RWPE1 (cell line): Measurements from ENCODE around the gene TTI1.

Experiments
- CTCF ChIA-PET: fragments of 350-600 bp; sonication (Branson Sonifier 250); formaldehyde crosslinking; extraction: SDS; loops from one replicate; lab custom pipeline; 2021; lab: Yijun Ruan, JAX
- POLR2A ChIA-PET: fragments of 400-600 bp; formaldehyde crosslinking; extraction: SDS; loops from one replicate; lab custom pipeline; 2020; ENCODE audit warnings: antibody characterized with exemption; ENCODE audit not compliant: low non-redundant PET; lab: Yijun Ruan, JAX
- DNase-seq: peaks from one replicate; pipeline ENCODE4 v3.0.0; 2012; ENCODE audit warnings: low spot score
- H3K27ac ChIP-seq: fragments of 450-650 bp; 2 replicates; pipeline ENCODE4 v1.5.1; 2017
- TF ChIP-seq, protein P1 (sequence below): fragments of 450-650 bp; conservative IDR thresholded peaks from 2 replicates; pipeline ENCODE4 v1.5.1; 2017; ENCODE audit warnings: low read depth, mild to moderate bottlenecking

Gene TTI1

DNA sequence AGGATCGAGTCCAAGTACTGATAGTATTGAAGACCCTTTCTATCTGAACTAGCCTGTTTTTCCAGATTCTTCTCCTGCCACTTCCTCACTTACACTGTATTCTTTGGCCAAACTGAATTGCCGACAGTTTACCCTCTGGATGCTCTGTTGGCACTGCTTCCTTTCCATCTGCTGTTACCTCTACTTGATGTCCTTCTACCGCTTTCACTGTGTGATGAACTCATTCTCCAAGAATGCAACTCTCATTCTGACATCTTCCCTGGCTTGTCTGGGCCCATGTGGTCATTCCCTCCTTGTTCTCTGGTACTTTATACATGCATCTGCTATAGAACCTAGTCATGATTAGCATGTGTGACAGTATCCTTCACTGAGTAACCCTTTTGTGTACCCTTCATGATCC, 16.5 kb upstream of the TTI1 start:
- ChIA-PET POLR2A (interaction anchor here (0.9 kb wide), 1 partner anchor 17 kb away, joined by 3 read pairs; the partner anchor contains the start of gene TTI1), CTCF (interaction anchor here (0.6 to 1.8 kb wide), 6 partner anchors 8 to 193 kb away, joined by 3 to 8 read pairs (median 4); no protein-coding TSS in a partner anchor)
- TF ChIP-seq, protein P1, sequence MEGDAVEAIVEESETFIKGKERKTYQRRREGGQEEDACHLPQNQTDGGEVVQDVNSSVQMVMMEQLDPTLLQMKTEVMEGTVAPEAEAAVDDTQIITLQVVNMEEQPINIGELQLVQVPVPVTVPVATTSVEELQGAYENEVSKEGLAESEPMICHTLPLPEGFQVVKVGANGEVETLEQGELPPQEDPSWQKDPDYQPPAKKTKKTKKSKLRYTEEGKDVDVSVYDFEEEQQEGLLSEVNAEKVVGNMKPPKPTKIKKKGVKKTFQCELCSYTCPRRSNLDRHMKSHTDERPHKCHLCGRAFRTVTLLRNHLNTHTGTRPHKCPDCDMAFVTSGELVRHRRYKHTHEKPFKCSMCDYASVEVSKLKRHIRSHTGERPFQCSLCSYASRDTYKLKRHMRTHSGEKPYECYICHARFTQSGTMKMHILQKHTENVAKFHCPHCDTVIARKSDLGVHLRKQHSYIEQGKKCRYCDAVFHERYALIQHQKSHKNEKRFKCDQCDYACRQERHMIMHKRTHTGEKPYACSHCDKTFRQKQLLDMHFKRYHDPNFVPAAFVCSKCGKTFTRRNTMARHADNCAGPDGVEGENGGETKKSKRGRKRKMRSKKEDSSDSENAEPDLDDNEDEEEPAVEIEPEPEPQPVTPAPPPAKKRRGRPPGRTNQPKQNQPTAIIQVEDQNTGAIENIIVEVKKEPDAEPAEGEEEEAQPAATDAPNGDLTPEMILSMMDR = no peak
- H3K27ac ChIP-seq = peak overlapping the region; percentile 62; the same call in 1 of the 2 replicates
- peak; percentile 89 for DNase-seq

DNA sequence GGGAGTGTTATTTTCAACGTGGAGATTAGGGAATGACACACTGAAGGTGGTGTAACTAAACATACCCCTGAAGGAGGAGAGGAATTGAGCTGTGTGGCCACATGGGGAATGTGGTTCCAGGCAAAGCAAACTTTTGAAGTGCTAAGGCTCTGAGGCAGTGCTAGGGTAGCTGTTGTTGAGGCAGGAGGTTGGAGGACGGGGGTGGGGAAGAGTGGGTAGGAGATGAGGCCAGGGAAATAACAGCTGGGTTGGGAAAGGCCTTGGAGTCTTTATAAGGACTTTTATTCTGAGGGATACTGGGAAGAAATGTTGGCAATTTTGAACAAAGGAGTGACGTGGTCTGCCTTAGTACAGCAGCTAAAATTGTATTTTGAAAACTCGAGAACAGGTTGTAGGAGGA, 13.3 kb upstream of the TTI1 start:
- ChIA-PET POLR2A (no interaction called here), CTCF (interaction anchor here (0.8 kb wide), 1 partner anchor 175 kb away, joined by 3 read pairs; no protein-coding TSS in a partner anchor)
- H3K27ac ChIP-seq = no peak overlapping the region
- DNase-seq = no peak
- TF ChIP-seq, protein P1 = no peak

DNA sequence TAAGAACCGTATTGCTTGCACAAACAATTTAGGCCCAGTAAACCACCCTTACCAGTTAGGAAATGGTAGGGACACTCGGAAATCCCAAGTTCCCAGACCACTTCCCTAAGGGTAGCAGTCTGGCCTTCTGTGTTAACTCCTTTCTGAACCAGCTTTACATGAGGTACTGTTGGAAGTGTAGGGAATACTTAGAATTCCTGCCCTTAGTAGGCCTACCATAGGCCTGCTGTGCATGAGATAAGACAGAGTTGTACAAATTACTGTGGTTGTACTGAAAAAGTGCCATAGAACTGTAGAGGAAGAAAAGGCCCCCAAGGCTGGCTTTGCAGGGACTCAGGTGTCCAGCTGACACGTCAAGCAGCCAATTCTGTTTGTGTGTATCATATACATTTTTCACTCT, 11.4 kb upstream of the TTI1 start:
- ChIA-PET POLR2A (no interaction called here), CTCF (interaction anchor here (0.7 to 3.7 kb wide), 6 partner anchors 13 to 414 kb away, joined by 3 to 15 read pairs (median 4); no protein-coding TSS in a partner anchor)
- DNase-seq = no peak
- peak overlapping the region; percentile 37 for H3K27ac ChIP-seq
- TF ChIP-seq, protein P1 = no peak

DNA sequence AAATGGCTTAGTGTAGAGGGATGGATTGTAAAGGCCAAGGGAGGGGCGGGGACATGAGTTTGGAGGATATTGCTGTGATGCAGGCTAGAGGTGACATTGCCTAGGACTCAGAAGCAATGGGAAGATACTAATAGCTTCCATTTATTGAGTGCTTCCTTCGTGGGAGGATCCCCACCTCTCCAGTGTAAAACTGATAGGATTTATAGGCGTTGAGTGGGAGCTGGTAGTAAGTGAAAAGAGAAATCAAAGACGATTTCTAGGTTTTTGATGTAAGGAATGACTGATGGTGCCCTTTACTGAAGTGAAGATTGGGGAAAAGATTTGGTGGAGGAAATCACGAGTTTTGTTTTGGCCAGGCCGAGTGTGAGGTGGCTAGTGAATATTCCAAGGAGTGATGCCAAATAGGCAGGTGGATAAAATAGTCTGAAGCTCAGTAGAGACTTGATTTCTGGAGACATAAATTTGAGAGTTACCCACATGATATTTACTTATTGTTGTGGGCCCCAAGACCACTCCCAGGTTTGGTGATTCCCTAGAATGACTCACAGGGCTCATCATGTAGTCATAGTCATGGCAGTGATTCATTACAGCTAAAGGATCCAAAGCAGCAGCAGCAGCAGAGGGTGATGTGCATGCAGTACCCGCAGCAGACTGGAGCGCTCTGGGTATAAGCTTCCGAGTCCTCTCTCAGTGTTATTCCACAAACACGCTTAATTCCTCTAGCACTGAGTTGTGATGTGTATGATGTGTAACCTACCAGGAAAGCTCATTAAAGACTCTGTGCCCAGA, 10.4 kb upstream of the TTI1 start:
- peak; percentile 99 for DNase-seq
- CTCF ChIA-PET = interaction anchor here (0.5 to 3.7 kb wide), 12 partner anchors 11 to 823 kb away, joined by 3 to 15 read pairs (median 4); partner anchors contain the start of genes RPRD1B and TTI1
- POLR2A ChIA-PET = no interaction called here
- TF ChIP-seq, protein P1 = no peak
- H3K27ac ChIP-seq = peak overlapping the region; percentile 37

DNA sequence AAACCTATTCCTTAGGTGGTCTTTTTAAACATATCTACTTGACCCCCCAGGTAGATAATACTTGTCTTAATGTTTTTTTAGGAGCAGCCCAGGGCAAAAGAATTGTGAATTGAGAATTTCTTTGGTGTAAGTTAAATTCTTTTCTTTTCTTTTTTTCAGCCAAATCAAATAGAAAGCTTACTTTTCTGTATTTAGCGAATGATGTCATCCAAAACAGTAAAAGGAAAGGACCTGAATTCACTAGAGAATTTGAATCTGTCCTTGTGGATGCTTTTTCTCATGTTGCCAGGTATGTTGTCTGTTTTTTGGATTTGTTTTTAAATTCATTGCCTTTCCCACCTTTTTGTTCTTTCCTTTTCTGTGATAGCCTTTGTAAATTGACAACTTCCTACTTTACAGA, 7.0 kb upstream of the TTI1 start:
- H3K27ac ChIP-seq = no peak overlapping the region
- ChIA-PET CTCF (interaction anchor here (0.7 kb wide), 1 partner anchor 900 kb away, joined by 5 read pairs; no protein-coding TSS in a partner anchor), POLR2A (no interaction called here)
- no peak for DNase-seq
- TF ChIP-seq, protein P1 = no peak

DNA sequence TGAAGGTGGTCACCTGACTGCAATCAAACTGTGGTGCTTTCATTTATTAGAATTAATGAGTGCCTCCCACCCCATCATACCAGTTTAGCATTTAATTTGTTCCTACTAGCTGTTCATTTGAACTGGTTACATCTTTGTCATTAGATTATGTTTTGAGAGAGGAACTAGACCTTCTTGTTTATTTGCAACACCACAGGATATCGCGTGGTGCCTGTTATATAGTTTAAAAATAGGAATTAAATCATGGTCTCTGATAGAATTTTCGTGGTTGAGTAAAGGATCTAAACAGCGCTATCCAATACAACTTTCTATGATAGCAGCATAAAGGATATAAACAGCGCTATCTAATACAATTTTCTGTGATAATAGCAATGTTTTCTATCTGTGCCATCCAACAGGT, 3.1 kb upstream of the TTI1 start:
- no peak for DNase-seq
- CTCF ChIA-PET = interaction anchor here (0.7 to 1.2 kb wide), 3 partner anchors 26 to 185 kb away, joined by 3 to 5 read pairs (median 3); no protein-coding TSS in a partner anchor
- TF ChIP-seq, protein P1 = no peak
- POLR2A ChIA-PET = no interaction called here
- no peak overlapping the region for H3K27ac ChIP-seq
